Body of pancreas (tissue), 4 donors: ENCODE results near the gene PTGES2. TPM values are rescaled to one million over a fixed set of nuclear protein-coding genes. Genes with fewer than 3 reads are reported as not detected.
"Not testable (repeated sequence)": the region's sequence is repeated elsewhere in the genome, so short reads cannot be mapped to it uniquely, and the experiment has no call there.

ENCODE experiments used
- ATAC-seq: fragments of 150-250 bp; one replicate; pipeline ENCODE4 v1.9.1; 2016
- DNase-seq, 4 donors: peaks; one replicate each; pipeline ENCODE4 v3.0.0-alpha.2; 2019
- H3K27ac ChIP-seq, 4 donors: fragments of 200-600 bp; sonication (generic); 1 replicate in 3 of 4; 2 replicates in 1 of 4; pipeline versions ENCODE4 v1.5.1 to v1.6.1; 2016 to 2019; ENCODE audit warnings: mild to moderate bottlenecking in 1 of 4, mixed read lengths in 1 of 4, moderate library complexity in 1 of 4
- H3K27me3 ChIP-seq, 2 donors: fragments of 200-600 bp; sonication (generic); one replicate each; pipeline ENCODE4 v1.6.0; 2016; ENCODE audit warnings: mild to moderate bottlenecking in 1 of 2
- H3K36me3 ChIP-seq, 2 donors: fragments of 200-600 bp; sonication (generic); replicated peaks in 1 of 2; 2 replicates each; pipeline ENCODE4 v1.5.1; 2016; ENCODE audit warnings: low read depth in 2 of 2; ENCODE audit not compliant: insufficient read depth in 1 of 2
- H3K4me1 ChIP-seq: fragments of 200-600 bp; sonication (generic); one replicate; pipeline ENCODE4 v1.6.0; 2016
- H3K4me3 ChIP-seq, 2 donors: fragments of 200-600 bp; sonication (generic); 1 replicate in 1 of 2; 2 replicates in 1 of 2; pipeline ENCODE4 v1.5.1; 2016 to 2019
- H3K9me3 ChIP-seq, 3 donors: fragments of 200-600 bp; sonication (generic); 1 replicate in 2 of 3; 2 replicates in 1 of 3; pipeline ENCODE4 v1.5.1; 2016
- POLR2A ChIP-seq, 3 donors: fragments of 450-650 bp; IDR thresholded peaks; one replicate each; pipeline ENCODE4 v1.6.1; 2016; ENCODE audit warnings: antibody characterized with exemption in 3 of 3, mild to moderate bottlenecking in 2 of 3
- WGBS, 2 donors: methylation state at CpG; one replicate each; pipeline ENCODE4 v1.1.5; 2017; 5-methylcytosine and 5-hydroxymethylcytosine counted together
- intact Hi-C: fragments of 100-400 bp; cut with DNase I; formaldehyde crosslinking; loops from one replicate; pipeline ENCODE4 v1.15.1; 2023
- total RNA-seq, 2 donors: library from RNA; depleted of rRNA; stranded (reverse); fragments of >200 nt; gene quantifications; one replicate each; pipeline ENCODE4 v1.1.0, GENCODE V29; 2016
- TF ChIP-seq, protein P1 (sequence below), 7 experiments: fragments of 450-650 bp in 4 of 7; fragments of 200-600 bp in 3 of 7; sonication (generic) in 3 of 7; IDR thresholded peaks; one replicate each; pipeline ENCODE4 v1.5.1; 2016 to 2019; ENCODE audit warnings: antibody characterized with exemption in 7 of 7

PTGES2 gene
- total RNA-seq, 2 donors from 2014 or later: 55.8 to 145 TPM

GRCh38 chr9:128138001-128138400 is 10.5 kb upstream of the PTGES2 start:
- Histone ChIP-seq H3K36me3 (no peaks in the 10 kb centered on the region), H3K27me3 (no peaks in the 10 kb centered on the region), H3K4me3 (no peak overlapping the region), H3K4me1 (no peaks in the 10 kb centered on the region), H3K9me3 (no peaks in the 10 kb centered on the region), H3K27ac (no peak overlapping the region)
- intact Hi-C loops: no loop called here
- no peak for ATAC-seq
- TF ChIP-seq, protein P1, sequence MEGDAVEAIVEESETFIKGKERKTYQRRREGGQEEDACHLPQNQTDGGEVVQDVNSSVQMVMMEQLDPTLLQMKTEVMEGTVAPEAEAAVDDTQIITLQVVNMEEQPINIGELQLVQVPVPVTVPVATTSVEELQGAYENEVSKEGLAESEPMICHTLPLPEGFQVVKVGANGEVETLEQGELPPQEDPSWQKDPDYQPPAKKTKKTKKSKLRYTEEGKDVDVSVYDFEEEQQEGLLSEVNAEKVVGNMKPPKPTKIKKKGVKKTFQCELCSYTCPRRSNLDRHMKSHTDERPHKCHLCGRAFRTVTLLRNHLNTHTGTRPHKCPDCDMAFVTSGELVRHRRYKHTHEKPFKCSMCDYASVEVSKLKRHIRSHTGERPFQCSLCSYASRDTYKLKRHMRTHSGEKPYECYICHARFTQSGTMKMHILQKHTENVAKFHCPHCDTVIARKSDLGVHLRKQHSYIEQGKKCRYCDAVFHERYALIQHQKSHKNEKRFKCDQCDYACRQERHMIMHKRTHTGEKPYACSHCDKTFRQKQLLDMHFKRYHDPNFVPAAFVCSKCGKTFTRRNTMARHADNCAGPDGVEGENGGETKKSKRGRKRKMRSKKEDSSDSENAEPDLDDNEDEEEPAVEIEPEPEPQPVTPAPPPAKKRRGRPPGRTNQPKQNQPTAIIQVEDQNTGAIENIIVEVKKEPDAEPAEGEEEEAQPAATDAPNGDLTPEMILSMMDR (IDR thresholded peaks at IDR 0.05): no peak
- no peak for TF ChIP-seq POLR2A (IDR thresholded peaks at IDR 0.05)
- WGBS, 2 donors: 80 to 83% methylated on average over 2 to 3 of the region's 3 CpGs
- DNase-seq: no peak

DNA sequence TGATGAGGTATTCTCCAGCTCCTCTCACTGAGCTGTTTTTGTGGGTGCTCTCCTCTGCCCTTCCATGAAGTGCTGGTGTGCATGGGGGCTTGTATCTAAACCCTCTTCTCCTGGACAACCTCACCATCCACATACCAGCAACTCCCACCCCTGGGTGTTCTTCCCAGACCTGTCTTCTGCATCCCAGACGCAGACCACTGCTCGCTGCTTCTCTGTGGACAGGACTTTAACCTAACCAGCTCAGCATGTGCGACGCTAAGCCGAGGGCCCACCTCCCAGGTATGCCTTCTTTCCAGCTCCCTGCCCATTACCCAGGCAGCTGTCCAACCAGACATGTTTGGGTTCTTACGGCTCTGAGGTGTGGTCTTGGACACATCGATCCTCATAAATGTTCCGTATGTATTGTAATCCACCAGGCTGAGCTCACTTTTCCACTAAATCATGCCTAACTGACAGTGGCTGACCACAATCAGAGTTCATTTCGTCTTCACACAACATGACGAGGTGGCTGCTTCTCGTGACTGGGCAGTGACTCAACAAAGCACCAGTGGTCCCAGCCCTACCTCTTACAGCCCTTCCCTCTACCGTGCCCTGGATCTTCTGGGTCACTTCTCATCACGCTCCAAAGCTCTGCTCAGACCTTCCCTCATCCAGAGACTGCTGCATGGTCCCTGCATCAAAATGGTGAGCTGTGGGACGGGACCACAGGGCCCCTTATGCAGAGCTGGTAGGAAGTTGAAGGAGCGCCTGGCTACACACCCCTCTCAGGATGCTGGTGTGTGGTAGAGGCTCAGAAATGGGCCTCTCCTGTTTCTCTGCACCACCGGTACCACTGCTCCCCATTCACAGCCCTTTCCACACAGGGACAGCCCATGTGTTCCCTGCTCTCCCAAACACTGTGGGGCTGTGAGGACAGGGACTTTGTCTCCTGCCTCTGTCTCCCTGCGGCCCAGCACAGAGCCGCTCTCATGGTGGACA is 9.6 kb upstream of the PTGES2 start:
- Histone ChIP-seq H3K9me3 (no peaks in the 10 kb centered on the region), H3K4me1 (no peaks in the 10 kb centered on the region), H3K27me3 (no peaks in the 10 kb centered on the region), H3K27ac (no peak overlapping the region), H3K36me3 (no peaks in the 10 kb centered on the region), H3K4me3 (no peak overlapping the region)
- DNase-seq: no peak
- WGBS, 2 donors: 87 to 90% methylated on average over 18 of the region's 18 CpGs
- intact Hi-C loops: no loop called here
- TF ChIP-seq, protein P1 (IDR thresholded peaks at IDR 0.05): no peak
- no peak for TF ChIP-seq POLR2A (IDR thresholded peaks at IDR 0.05)
- no peak for ATAC-seq

DNA sequence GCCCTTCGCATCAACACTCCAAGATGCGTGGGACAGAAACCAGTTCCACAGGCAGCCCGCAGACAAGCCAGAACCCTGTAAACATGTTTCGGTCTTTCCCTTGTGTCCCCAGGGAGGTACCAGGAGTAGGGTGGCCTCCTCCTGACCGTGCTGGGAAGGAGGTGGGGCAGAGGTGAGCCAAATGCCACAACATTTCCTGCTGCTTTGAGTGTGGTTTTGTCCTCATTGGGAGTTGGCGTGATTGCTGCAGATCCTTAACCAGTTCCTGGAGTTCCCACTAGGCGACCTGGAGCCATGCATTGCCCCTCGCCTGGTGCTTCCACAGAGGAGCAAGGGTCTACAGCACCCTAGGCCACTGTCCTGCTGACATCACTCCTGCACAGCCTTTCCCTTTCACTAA is 8.0 kb upstream of the PTGES2 start:
- H3K4me3 ChIP-seq, DNase-seq, H3K27ac ChIP-seq, H3K36me3 ChIP-seq, H3K9me3 ChIP-seq, ATAC-seq, H3K27me3 ChIP-seq, H3K4me1 ChIP-seq, intact Hi-C loops: not testable (repeated sequence)
- 80 to 81% methylated on average over 7 to 8 of the region's 8 CpGs for WGBS, 2 donors

DNA sequence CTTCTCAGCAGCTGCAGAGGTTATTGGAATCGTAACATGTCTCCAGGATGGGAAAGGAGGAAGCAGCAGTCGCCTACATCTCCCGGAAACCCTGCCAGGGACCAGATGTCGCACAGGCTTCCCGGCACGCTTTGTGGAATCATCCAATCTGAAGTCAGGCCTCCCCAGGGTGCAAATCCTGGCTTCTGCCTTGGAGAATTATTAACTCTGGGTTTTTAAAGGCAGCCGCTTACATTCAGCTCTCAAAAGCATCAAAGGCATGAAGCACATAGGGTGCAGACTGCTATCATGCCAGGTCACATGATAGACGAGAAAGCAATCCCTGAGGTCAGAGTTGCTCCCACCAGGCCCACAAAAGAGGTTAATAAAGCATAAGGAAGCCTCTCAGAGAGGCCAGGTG is 4.6 kb upstream of the PTGES2 start:
- H3K4me1 ChIP-seq, H3K9me3 ChIP-seq, H3K4me3 ChIP-seq, ATAC-seq, H3K36me3 ChIP-seq, H3K27me3 ChIP-seq, intact Hi-C loops: not testable (repeated sequence)
- DNase-seq: peak in 1 of 4 donors; percentile 57
- WGBS, 2 donors: 26 to 38% methylated on average over 2 to 8 of the region's 8 CpGs
- H3K27ac ChIP-seq: peak overlapping the region in 2 of 4 donors; percentile 24 to 52

GRCh38 chr9:128131346-128131745 is 3.8 kb upstream of the PTGES2 start:
- ATAC-seq, H3K4me3 ChIP-seq, H3K36me3 ChIP-seq, DNase-seq, H3K27me3 ChIP-seq, intact Hi-C loops, H3K9me3 ChIP-seq: not testable (repeated sequence)
- H3K27ac ChIP-seq: peak overlapping the region in 2 of 4 donors; percentile 24 to 52
- H3K4me1 ChIP-seq: peaks cover 14% of the 10 kb centered on the region
- 67 to 81% methylated on average over 8 of the region's 8 CpGs for WGBS, 2 donors

- DNase-seq: not testable (repeated sequence)
Measured at GRCh38 chr9:128130651-128131050, 3.1 kb upstream of the PTGES2 start.

More at GRCh38 chr9:128130651-128131050, 3.1 kb upstream of the PTGES2 start:
- H3K27me3 ChIP-seq, H3K27ac ChIP-seq, H3K36me3 ChIP-seq, H3K9me3 ChIP-seq, H3K4me3 ChIP-seq, intact Hi-C loops, ATAC-seq: not testable (repeated sequence)
- H3K4me1 ChIP-seq: peaks cover 21% of the 10 kb centered on the region
- 52 to 54% methylated on average over 6 to 7 of the region's 7 CpGs for WGBS, 2 donors
